HEK293 (cell line): ENCODE measurements around the gene LDLRAD4.

Source experiments
- CTCF ChIA-PET: fragments of 350-600 bp; formaldehyde crosslinking; extraction: SDS; loops from one replicate; lab custom pipeline; 2021; ENCODE audit warnings: antibody characterized with exemption; lab: Yijun Ruan, JAX
- POLR2A ChIA-PET: fragments of 300-600 bp; formaldehyde crosslinking; extraction: SDS; loops from one replicate; lab custom pipeline; 2020; ENCODE audit warnings: antibody characterized with exemption, inconsistent platforms; lab: Yijun Ruan, JAX
- H3K27ac ChIP-seq: fragments of 200-500 bp; sonication (Bioruptor generic); 2 replicates; pipeline ENCODE4 v1.5.1; 2014; ENCODE audit warnings: low read depth, low read length, control low read depth, inconsistent platforms; ENCODE audit errors: extremely low read depth
- H3K36me3 ChIP-seq, 2 experiments: fragments of 200-500 bp in 1 of 2; sonication (Bioruptor generic) in 1 of 2; 1 replicate in 1 of 2; 2 replicates in 1 of 2; pipeline ENCODE4 v1.5.1; 2014 to 2017; ENCODE audit warnings: inconsistent platforms in 2 of 2, low read length in 2 of 2; ENCODE audit not compliant: control insufficient read depth in 2 of 2, insufficient read depth in 1 of 2
- H3K4me1 ChIP-seq: fragments of 200-500 bp; sonication (Bioruptor generic); 2 replicates; pipeline ENCODE4 v1.5.1; 2014; ENCODE audit warnings: mild to moderate bottlenecking, low read length, inconsistent platforms; ENCODE audit not compliant: control insufficient read depth, insufficient read depth
- H3K4me3 ChIP-seq: 2 replicates; pipeline ENCODE4 v1.5.1; 2011; ENCODE audit warnings: low read depth, mild to moderate bottlenecking, control low read depth, low read length, moderate library complexity
- H3K9me3 ChIP-seq: fragments of 200-500 bp; sonication (Bioruptor generic); 2 replicates; pipeline ENCODE4 v1.5.1; 2014; ENCODE audit warnings: low read depth, low read length, inconsistent platforms; ENCODE audit not compliant: control insufficient read depth, insufficient read depth
- FEZF1 ChIP-seq: fragments of 450-650 bp; formaldehyde crosslinking; IDR thresholded peaks from 2 replicates; pipeline ENCODE4 v1.5.1; 2016; ENCODE audit warnings: missing biosample characterization, missing genetic modification characterization
- GFI1B ChIP-seq: fragments of 450-650 bp; formaldehyde crosslinking; IDR thresholded peaks from 2 replicates; pipeline ENCODE4 v1.5.1; 2016; ENCODE audit warnings: missing biosample characterization, missing genetic modification characterization
- INSM2 ChIP-seq: fragments of 450-650 bp; formaldehyde crosslinking; IDR thresholded peaks from 2 replicates; pipeline ENCODE4 v1.5.1; 2016; ENCODE audit warnings: missing biosample characterization, missing genetic modification characterization
- KLF8 ChIP-seq: fragments of 450-650 bp; formaldehyde crosslinking; IDR thresholded peaks from 2 replicates; pipeline ENCODE4 v1.5.1; 2016; ENCODE audit warnings: missing biosample characterization, missing genetic modification characterization
- PRDM1 ChIP-seq: fragments of 450-650 bp; formaldehyde crosslinking; IDR thresholded peaks from 2 replicates; pipeline ENCODE4; 2016; ENCODE audit warnings: missing biosample characterization, missing genetic modification characterization
- PRDM10 ChIP-seq: fragments of 450-650 bp; formaldehyde crosslinking; IDR thresholded peaks from 2 replicates; pipeline ENCODE4 v1.5.1; 2016; ENCODE audit warnings: missing biosample characterization, missing genetic modification characterization
- YY2 ChIP-seq: fragments of 450-650 bp; formaldehyde crosslinking; IDR thresholded peaks from 2 replicates; pipeline ENCODE4 v1.5.1; 2016; ENCODE audit warnings: missing biosample characterization, missing genetic modification characterization
- ZBTB11 ChIP-seq: fragments of 450-650 bp; formaldehyde crosslinking; conservative IDR thresholded peaks from 2 replicates; pipeline ENCODE4 v1.5.1; 2016; ENCODE audit warnings: low read depth, missing biosample characterization, missing genetic modification characterization
- ZFP41 ChIP-seq: fragments of 450-650 bp; formaldehyde crosslinking; IDR thresholded peaks from 2 replicates; pipeline ENCODE4 v1.5.1; 2016; ENCODE audit warnings: missing biosample characterization, missing genetic modification characterization, borderline replicate concordance
- ZNF10 ChIP-seq: fragments of 450-650 bp; formaldehyde crosslinking; IDR thresholded peaks from 2 replicates; pipeline ENCODE4 v1.5.1; 2017; ENCODE audit warnings: missing biosample characterization, missing genetic modification characterization
- ZNF146 ChIP-seq: fragments of 450-650 bp; formaldehyde crosslinking; IDR thresholded peaks from 2 replicates; pipeline ENCODE4 v1.5.1; 2016; ENCODE audit warnings: missing biosample characterization, missing genetic modification characterization
- ZNF211 ChIP-seq: fragments of 450-650 bp; formaldehyde crosslinking; IDR thresholded peaks from 2 replicates; pipeline ENCODE4 v1.5.1; 2016; ENCODE audit warnings: low read depth, missing biosample characterization, missing genetic modification characterization
- ZNF24 ChIP-seq: fragments of 450-650 bp; formaldehyde crosslinking; IDR thresholded peaks from 2 replicates; pipeline ENCODE4 v1.5.1; 2016; ENCODE audit warnings: missing biosample characterization, missing genetic modification characterization
- ZNF280D ChIP-seq: fragments of 450-650 bp; formaldehyde crosslinking; IDR thresholded peaks from 2 replicates; pipeline ENCODE4 v1.5.1; 2016; ENCODE audit warnings: missing biosample characterization, missing genetic modification characterization
- ZNF350 ChIP-seq: fragments of 450-650 bp; formaldehyde crosslinking; IDR thresholded peaks from 2 replicates; pipeline ENCODE4 v1.5.0; 2017; ENCODE audit warnings: missing biosample characterization, mild to moderate bottlenecking, missing genetic modification characterization
- ZNF362 ChIP-seq: fragments of 450-650 bp; formaldehyde crosslinking; IDR thresholded peaks from 2 replicates; pipeline ENCODE4 v1.5.1; 2016; ENCODE audit warnings: missing biosample characterization, missing genetic modification characterization
- ZNF488 ChIP-seq: fragments of 450-650 bp; formaldehyde crosslinking; IDR thresholded peaks from 2 replicates; pipeline ENCODE4 v1.5.1; 2016; ENCODE audit warnings: missing biosample characterization, missing genetic modification characterization
- ZNF585B ChIP-seq: fragments of 450-650 bp; formaldehyde crosslinking; IDR thresholded peaks from 2 replicates; pipeline ENCODE4 v1.5.1; 2016; ENCODE audit warnings: missing biosample characterization, missing genetic modification characterization
- ZNF670 ChIP-seq: fragments of 450-650 bp; formaldehyde crosslinking; IDR thresholded peaks from 2 replicates; pipeline ENCODE4 v1.5.1; 2016; ENCODE audit warnings: missing biosample characterization, missing genetic modification characterization, low read depth
- ZNF791 ChIP-seq: fragments of 450-650 bp; formaldehyde crosslinking; IDR thresholded peaks from 2 replicates; pipeline ENCODE4 v1.5.1; 2016; ENCODE audit warnings: missing biosample characterization, missing genetic modification characterization
- ZNF792 ChIP-seq: fragments of 450-650 bp; formaldehyde crosslinking; IDR thresholded peaks from 2 replicates; pipeline ENCODE4 v1.5.1; 2016; ENCODE audit warnings: missing biosample characterization, missing genetic modification characterization
- ZSCAN30 ChIP-seq: fragments of 450-650 bp; IDR thresholded peaks from 2 replicates; pipeline ENCODE4 v1.5.1; 2018; ENCODE audit warnings: missing biosample characterization, mild to moderate bottlenecking, missing genetic modification characterization, moderate library complexity

Gene LDLRAD4

GRCh38 chr18:13311193-13311592, 92.6 kb downstream of the LDLRAD4 start (continued):
- TF ChIP-seq INSM2 (tag by site-specific recombination) (no peak), ZNF280D (tag by site-specific recombination) (no peak), ZNF488 (no peak), ZNF24 (tag by site-specific recombination) (no peak), ZNF670 (tag by site-specific recombination) (no peak), PRDM10 (tag by site-specific recombination) (no peak), ZNF350 (no peak), ZNF211 (tag by site-specific recombination) (no peak), FEZF1 (no peak), ZNF362 (tag by site-specific recombination) (no peak), ZNF791 (tag by site-specific recombination) (no peak)

- ChIA-PET POLR2A (no interaction called here), CTCF (no interaction called here)
- Histone ChIP-seq H3K4me1 (no peaks in the 10 kb centered on the region), H3K27ac (no peak overlapping the region), H3K4me3 (no peak overlapping the region), H3K36me3 (no peaks in the 10 kb centered on the region), H3K9me3 (no peaks in the 10 kb centered on the region)
- no peak for TF ChIP-seq KLF8 (tag by site-specific recombination)
- TF ChIP-seq ZFP41 = no peak
- no peak for TF ChIP-seq YY2 (tag by site-specific recombination)
- no peak for TF ChIP-seq GFI1B
- no peak for TF ChIP-seq PRDM1 (tag by site-specific recombination)
- TF ChIP-seq ZNF585B (tag by site-specific recombination) = no peak
- TF ChIP-seq ZBTB11 (tag by site-specific recombination) = no peak
- no peak for TF ChIP-seq ZNF146 (tag by site-specific recombination)
- no peak for TF ChIP-seq ZNF792 (tag by site-specific recombination)
- TF ChIP-seq ZSCAN30 (tag by site-specific recombination) = no peak
- TF ChIP-seq ZNF10 = no peak
Measured at GRCh38 chr18:13312515-13312914, 94.0 kb downstream of the LDLRAD4 start.
